Vagina (tissue), 2 donors: ENCODE measurements around the gene TTLL5.

Source experiments
- CTCF ChIP-seq, 3 experiments: fragments of 450-650 bp in 2 of 3; fragments of 200-600 bp in 1 of 3; sonication (generic) in 1 of 3; IDR thresholded peaks; one replicate each; pipeline ENCODE4 v1.5.1; 2017 to 2019; ENCODE audit warnings: antibody characterized with exemption in 3 of 3, mild to moderate bottlenecking in 2 of 3, moderate library complexity in 2 of 3
- POLR2A ChIP-seq, 2 donors: fragments of 450-650 bp; IDR thresholded peaks; one replicate each; pipeline ENCODE4 v1.6.1; 2017; ENCODE audit warnings: antibody characterized with exemption in 2 of 2, mild to moderate bottlenecking in 2 of 2, moderate library complexity in 2 of 2

- no peak for TF ChIP-seq POLR2A (IDR thresholded peaks at IDR 0.05)
- no peak for TF ChIP-seq CTCF (IDR thresholded peaks at IDR 0.05)
These were observed 150.2 kb downstream of the TTLL5 start for GRCh38 chr14:75811136-75811829.
